ENCODE data around the gene ANTXR1.

- TF ChIP-seq CTCF (conservative IDR thresholded peaks at IDR 0.05; ENCODE audit: low read length) = no peak
- TF ChIP-seq EZH2phosphoT487 (IDR thresholded peaks at IDR 0.05; ENCODE audit: borderline replicate concordance) = no peak
These were observed 258.9 kb downstream of the ANTXR1 start for GRCh38 chr2:69271831-69272257.
